Sigmoid colon (tissue), 7 donors: ENCODE data around the gene JAM3. TPM values are rescaled to one million over a fixed set of nuclear protein-coding genes. Genes with fewer than 3 reads are reported as not detected.
A peak's percentile ranks its signal among the peaks of the same experiment; 100 is the strongest.
"Not testable (repeated sequence)": the region's sequence is repeated elsewhere in the genome, so short reads cannot be mapped to it uniquely, and the experiment has no call there.

Experiments used
- DNase-seq: peaks from one replicate; pipeline ENCODE4 v3.0.0-alpha.2; 2019
- H3K27ac ChIP-seq, 4 donors: fragments of 200-600 bp; sonication (generic); one replicate each; pipeline ENCODE4 v1.5.1; 2016 to 2019; ENCODE audit warnings: mild to moderate bottlenecking in 1 of 4
- H3K27me3 ChIP-seq, 3 donors: fragments of 200-600 bp; sonication (generic); one replicate each; pipeline ENCODE4 v1.5.1; 2019; ENCODE audit warnings: mild to moderate bottlenecking in 1 of 3
- H3K36me3 ChIP-seq, 4 donors: fragments of 200-600 bp; sonication (generic); one replicate each; pipeline ENCODE4 v1.5.1; 2016 to 2019
- H3K4me1 ChIP-seq, 4 donors: fragments of 200-600 bp; sonication (generic); one replicate each; pipeline ENCODE4 v1.5.1; 2017 to 2019
- H3K4me3 ChIP-seq, 4 donors: fragments of 200-600 bp; sonication (generic); one replicate each; pipeline ENCODE4 v1.5.1; 2017 to 2019; ENCODE audit warnings: mild to moderate bottlenecking in 2 of 4, moderate library complexity in 1 of 4
- H3K9me3 ChIP-seq, 4 donors: fragments of 200-600 bp in 3 of 4; sonication (generic) in 3 of 4; one replicate each; pipeline versions ENCODE4 v1.5.1 to v1.6.1; 2013 to 2019
- CTCF ChIP-seq, 4 experiments: fragments of 450-650 bp in 3 of 4; fragments of 200-600 bp in 1 of 4; IDR thresholded peaks; one replicate each; pipeline ENCODE4 v1.5.1; 2016 to 2019; ENCODE audit warnings: antibody characterized with exemption in 4 of 4, mild to moderate bottlenecking in 3 of 4, moderate library complexity in 2 of 4
- EP300 ChIP-seq, 4 donors: sonication (generic); formaldehyde crosslinking; IDR thresholded peaks; one replicate each; pipeline ENCODE4 v1.6.1; 2017; ENCODE audit warnings: antibody characterized with exemption in 4 of 4
- POLR2A ChIP-seq, 2 donors: fragments of 450-650 bp; IDR thresholded peaks; one replicate each; pipeline ENCODE4 v1.6.1; 2016; ENCODE audit warnings: antibody characterized with exemption in 2 of 2, mild to moderate bottlenecking in 2 of 2, moderate library complexity in 2 of 2
- POLR2AphosphoS5 ChIP-seq, 4 donors: sonication (generic); formaldehyde crosslinking; IDR thresholded peaks; one replicate each; pipeline ENCODE4 v1.6.1; 2017; ENCODE audit warnings: antibody characterized with exemption in 4 of 4
- WGBS, 2 donors: extraction: QIAGEN DNeasy Blood & Tissue Kit; methylation state at CpG; one replicate each; pipeline ENCODE4 v1.1.7; 2013; 5-methylcytosine and 5-hydroxymethylcytosine counted together
- intact Hi-C: fragments of 100-400 bp; cut with DNase I; formaldehyde crosslinking; loops from one replicate; pipeline ENCODE4 v1.15.1; 2023
- polyA plus RNA-seq, 3 donors: library from polyadenylated mRNA; stranded (reverse); fragments of 200-250 nt; gene quantifications; one replicate each; pipeline ENCODE4 v1.2.3, GENCODE V29; 2013
- total RNA-seq, 4 donors: library from RNA; depleted of rRNA; stranded (reverse); fragments of >200 nt; gene quantifications; one replicate each; pipeline ENCODE4 v1.1.0, GENCODE V29; 2016
- donor health status: healthy with polysubstance abuse.
- donor health status: Bipolar disorder and iron deficiency.
- donor health status: healthy.

JAM3 gene
- total and polyA plus RNA-seq, 7 donors: 0.69 to 125 (median 69.4) TPM

GRCh38 chr11:134098566-134099184 lies 29.8 kb downstream of the JAM3 start:
- intact Hi-C loops: no loop called here
- Histone ChIP-seq H3K27me3 (no peaks in the 10 kb centered on the region), H3K4me1 (peaks cover 0 to 14% (median 5%) of the 10 kb centered on the region in 4 donors), H3K9me3 (no peaks in the 10 kb centered on the region), H3K27ac (no peak overlapping the region), H3K36me3 (no peaks in the 10 kb centered on the region), H3K4me3 (no peak overlapping the region)
- TF ChIP-seq POLR2AphosphoS5 (IDR thresholded peaks at IDR 0.05): no peak
- TF ChIP-seq POLR2A (IDR thresholded peaks at IDR 0.05): no peak
- TF ChIP-seq EP300 (IDR thresholded peaks at IDR 0.05): no peak
- TF ChIP-seq CTCF (IDR thresholded peaks at IDR 0.05): no peak
- 69 to 90% methylated on average over 3 of the region's 3 CpGs for WGBS, 2 donors
- no peak for DNase-seq

- Histone ChIP-seq H3K36me3 (no peaks in the 10 kb centered on the region), H3K4me3 (no peak overlapping the region), H3K4me1 (peaks cover 0 to 14% (median 5%) of the 10 kb centered on the region in 4 donors), H3K27me3 (no peaks in the 10 kb centered on the region), H3K27ac (no peak overlapping the region), H3K9me3 (no peaks in the 10 kb centered on the region)
- WGBS, 2 donors: 69 to 78% methylated on average over 2 of the region's 2 CpGs
- intact Hi-C loops: loop anchor here (2.0 kb wide), 1 partner anchor 17 kb away; no protein-coding TSS in a partner anchor
- DNase-seq: no peak
- no peak for TF ChIP-seq CTCF (IDR thresholded peaks at IDR 0.05)
- TF ChIP-seq POLR2A (IDR thresholded peaks at IDR 0.05): no peak
- TF ChIP-seq EP300 (IDR thresholded peaks at IDR 0.05): no peak
- no peak for TF ChIP-seq POLR2AphosphoS5 (IDR thresholded peaks at IDR 0.05)
Measured at GRCh38 chr11:134100171-134100570, 31.3 kb downstream of the JAM3 start.

GRCh38 chr11:134101282-134101681 lies 32.4 kb downstream of the JAM3 start:
- H3K9me3 ChIP-seq: no peaks in the 10 kb centered on the region
- H3K27ac ChIP-seq: peak overlapping the region in 1 of 4 donors; percentile 27
- intact Hi-C loops: loop anchor here (2.0 kb wide), 1 partner anchor 18 kb away; no protein-coding TSS in a partner anchor
- DNase-seq: no peak
- no peaks in the 10 kb centered on the region for H3K36me3 ChIP-seq
- no peaks in the 10 kb centered on the region for H3K27me3 ChIP-seq
- no peak for TF ChIP-seq POLR2AphosphoS5 (IDR thresholded peaks at IDR 0.05)
- TF ChIP-seq CTCF (IDR thresholded peaks at IDR 0.05): no peak
- no peak for TF ChIP-seq EP300 (IDR thresholded peaks at IDR 0.05)
- TF ChIP-seq POLR2A (IDR thresholded peaks at IDR 0.05): no peak
- H3K4me3 ChIP-seq: no peak overlapping the region
- peaks cover 0 to 14% (median 5%) of the 10 kb centered on the region in 4 donors for H3K4me1 ChIP-seq

- 90 to 91% methylated on average over 5 of the region's 5 CpGs for WGBS, 2 donors
- Histone ChIP-seq H3K36me3 (no peaks in the 10 kb centered on the region), H3K27ac (no peak overlapping the region), H3K9me3 (peaks cover 0 to 3% (median 0%) of the 10 kb centered on the region in 4 donors), H3K4me1 (no peaks in the 10 kb centered on the region), H3K4me3 (no peak overlapping the region), H3K27me3 (no peaks in the 10 kb centered on the region)
- intact Hi-C loops: no loop called here
- DNase-seq: no peak
- TF ChIP-seq CTCF (IDR thresholded peaks at IDR 0.05): no peak
- no peak for TF ChIP-seq EP300 (IDR thresholded peaks at IDR 0.05)
Measured at GRCh38 chr11:134110252-134110815, 41.5 kb downstream of the JAM3 start.

GRCh38 chr11:134113787-134114186 lies 44.9 kb downstream of the JAM3 start:
- H3K9me3 ChIP-seq, H3K4me3 ChIP-seq, intact Hi-C loops, DNase-seq, H3K36me3 ChIP-seq, H3K27ac ChIP-seq, H3K27me3 ChIP-seq: not testable (repeated sequence)
- H3K4me1 ChIP-seq: peaks cover 0 to 26% (median 11%) of the 10 kb centered on the region in 4 donors
- WGBS, 2 donors: 91% methylated on average over 1 of the region's 1 CpG
